NCI-H1417 (cell line): ENCODE measurements around the gene ITFG2.
A peak's percentile ranks its signal among the peaks of the same experiment; 100 is the strongest.
"Not testable (repeated sequence)": the region's sequence is repeated elsewhere in the genome, so short reads cannot be mapped to it uniquely, and the experiment has no call there.

Experiments used
- DNase-seq, 3 experiments: peaks; one replicate each; lab custom pipeline; 2025; lab: John Stamatoyannopoulos, UW

Gene ITFG2

DNA sequence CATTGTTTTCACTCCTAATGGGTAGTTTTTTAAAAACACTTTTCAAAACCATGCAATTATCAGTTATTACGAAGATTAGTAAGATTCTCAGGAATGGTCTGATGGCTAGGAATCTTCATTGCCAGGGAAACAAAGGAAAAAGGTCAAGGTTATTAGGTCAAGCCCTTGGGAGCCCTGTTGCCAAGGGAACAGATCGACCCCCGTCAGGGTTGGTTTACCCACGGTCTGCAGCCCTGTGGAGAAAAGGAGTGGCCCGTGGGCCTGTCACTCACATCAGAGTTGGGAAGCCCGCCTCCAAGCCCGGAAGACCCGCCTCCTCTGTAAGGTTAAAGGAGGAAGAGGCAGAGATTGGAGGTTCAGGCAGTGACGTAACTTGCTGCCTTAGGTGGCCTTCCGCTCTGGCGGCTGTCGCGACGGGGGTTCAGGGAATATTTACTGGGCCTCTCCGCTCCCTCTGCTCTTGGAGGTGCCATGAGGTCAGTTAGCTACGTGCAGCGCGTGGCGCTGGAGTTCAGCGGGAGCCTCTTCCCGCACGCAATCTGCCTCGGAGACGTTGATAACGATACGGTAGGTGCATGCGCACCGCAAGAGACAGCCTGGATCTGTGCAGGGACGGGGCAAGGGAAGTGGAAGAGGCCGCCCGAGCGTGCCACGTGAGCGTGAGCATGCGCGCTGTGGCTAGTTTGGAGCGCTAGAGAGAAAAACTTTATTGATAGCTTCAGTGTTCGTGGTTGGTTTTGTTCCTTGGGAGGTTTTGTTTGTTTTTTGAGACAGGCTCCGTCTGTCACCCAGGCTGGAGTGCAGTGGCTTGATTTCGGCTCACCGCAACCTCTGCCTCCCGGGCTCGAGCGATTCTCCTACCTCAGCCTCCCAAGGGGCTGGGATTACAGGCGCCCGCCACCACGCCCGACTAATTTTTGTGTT is at the start of gene ITFG2:
Gene ITFG2, plus strand, starts transcription at position 379 of the 924 bp plus-strand sequence. Its CDS starts 93 bp downstream, at position 472.
- peak; percentile 97 to 100 (median 100) for DNase-seq

DNA sequence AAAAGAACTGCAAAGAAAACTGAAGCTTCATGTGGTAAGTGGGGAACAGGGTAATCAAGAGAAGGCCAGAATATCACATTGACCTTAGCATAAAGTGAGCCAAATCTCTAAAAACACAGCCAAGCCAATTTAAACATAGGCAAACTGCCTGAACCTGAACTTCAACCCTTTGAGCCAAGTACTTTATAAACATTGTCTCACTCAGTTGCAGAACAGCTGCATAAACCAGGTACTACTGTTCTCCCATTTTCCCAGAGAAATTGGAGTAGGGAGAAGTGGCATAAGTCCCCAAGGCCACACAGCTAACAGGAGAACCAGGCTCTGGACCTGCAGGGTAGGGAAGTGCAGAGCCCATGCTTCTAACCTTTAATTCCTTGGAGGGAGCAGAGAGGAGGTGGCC is 48.1 kb upstream of the ITFG2 start:
- no peak for DNase-seq

DNA sequence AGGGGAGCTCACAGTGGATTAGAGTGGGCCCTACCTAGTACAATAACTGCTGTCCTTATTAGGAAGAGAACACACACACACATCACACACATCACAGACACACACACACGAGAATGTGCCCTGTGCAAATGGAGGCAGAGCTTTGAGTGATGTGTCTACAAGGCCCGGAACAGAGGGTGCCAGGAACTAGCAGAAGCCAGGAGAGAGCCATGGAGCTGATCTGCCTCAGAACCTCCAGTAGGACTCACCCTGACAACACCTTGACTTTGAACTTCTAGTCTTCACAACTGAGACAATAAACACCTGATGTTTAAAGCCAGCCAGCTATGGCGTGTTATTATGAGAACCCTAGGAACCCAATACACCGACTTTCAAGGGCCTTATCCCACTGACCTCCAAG is 47.4 kb upstream of the ITFG2 start:
- DNase-seq, result no peak

DNA sequence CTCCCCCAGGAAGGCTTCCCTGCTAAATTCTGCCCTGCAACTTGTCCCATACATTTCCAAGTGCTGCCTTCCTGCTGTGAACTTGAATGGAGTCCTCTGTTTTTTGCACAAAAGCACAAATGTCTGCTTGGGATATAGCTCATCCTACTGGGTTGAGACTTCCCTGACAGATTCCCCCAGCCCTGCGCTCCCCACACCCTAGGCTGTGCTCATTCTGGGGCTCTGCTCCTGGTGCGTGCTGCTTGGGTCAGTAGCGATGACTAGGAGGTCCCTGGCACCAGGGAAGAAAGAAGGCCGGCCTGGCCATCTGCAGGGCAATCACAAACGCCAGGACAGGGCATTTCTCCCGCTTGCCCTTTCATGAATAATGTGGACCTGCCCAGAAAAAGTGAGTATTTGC is 46.9 kb upstream of the ITFG2 start:
- no peak for DNase-seq

DNA sequence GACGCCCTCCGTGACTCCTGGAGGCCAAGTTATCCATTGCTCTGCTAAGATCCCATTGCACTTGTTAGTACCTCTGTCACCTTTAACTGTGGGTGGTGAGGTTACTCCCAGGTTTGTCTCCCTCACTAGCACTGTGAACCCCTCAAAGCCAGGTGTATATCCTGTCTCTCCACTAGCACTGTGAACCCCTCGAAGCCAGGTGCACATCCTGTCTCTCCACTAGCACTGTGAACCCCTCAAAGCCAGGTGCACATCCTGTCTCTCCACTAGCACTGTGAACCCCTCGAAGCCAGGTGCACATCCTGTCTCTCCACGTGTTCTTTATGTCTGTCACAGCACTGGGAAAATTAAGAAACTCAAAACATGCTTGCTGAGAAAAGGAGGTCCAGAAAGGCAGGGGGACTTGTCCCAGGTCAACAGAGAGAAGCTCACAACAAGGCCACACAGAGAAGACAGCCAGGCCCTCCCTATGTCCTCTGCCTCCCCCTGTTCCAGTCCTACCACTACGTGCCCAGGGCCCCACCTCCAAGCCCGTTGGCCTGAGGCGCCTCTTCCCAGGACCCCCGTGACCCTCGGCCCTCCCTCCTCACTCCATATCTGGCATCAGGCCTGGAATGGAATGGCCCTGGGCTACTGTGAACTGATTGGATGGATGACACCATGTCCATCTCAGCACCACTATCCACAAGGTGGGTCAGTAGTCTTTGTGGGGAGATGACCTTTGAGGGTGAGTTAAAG is 44.1 kb upstream of the ITFG2 start:
- DNase-seq, result no peak

DNA sequence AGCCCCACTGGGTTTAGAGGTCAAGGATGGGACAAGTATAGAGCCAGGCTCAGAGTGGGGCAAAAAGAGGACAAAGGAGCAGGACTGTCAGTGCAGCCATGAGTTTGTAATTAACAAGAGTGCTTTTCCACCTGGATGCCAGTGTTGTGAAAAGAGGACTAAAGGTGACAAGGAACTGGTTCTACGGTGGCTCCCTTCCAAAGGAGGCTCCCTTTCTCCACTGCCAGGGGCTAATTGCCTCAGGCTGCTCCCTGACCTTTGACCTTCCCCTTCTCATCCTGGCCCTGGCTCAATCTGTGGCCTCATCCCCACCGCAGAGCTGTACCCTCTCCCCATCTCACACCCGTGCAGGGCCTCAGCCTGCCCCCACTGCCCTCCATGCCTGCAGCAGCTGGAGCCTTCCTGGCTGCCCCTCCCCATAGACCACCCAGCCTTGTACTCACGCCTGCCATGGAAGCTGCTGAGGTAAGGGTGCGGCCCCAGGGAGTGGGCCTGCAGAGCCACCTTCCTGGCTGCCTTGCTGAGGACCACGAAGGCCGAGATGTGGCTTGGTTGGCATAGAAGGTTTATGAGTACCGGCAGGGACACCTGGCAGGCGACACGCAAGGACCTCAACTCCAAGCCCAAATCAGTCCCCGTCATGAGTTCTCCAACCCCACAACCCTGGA is 42.5 kb upstream of the ITFG2 start:
- no peak for DNase-seq

DNA sequence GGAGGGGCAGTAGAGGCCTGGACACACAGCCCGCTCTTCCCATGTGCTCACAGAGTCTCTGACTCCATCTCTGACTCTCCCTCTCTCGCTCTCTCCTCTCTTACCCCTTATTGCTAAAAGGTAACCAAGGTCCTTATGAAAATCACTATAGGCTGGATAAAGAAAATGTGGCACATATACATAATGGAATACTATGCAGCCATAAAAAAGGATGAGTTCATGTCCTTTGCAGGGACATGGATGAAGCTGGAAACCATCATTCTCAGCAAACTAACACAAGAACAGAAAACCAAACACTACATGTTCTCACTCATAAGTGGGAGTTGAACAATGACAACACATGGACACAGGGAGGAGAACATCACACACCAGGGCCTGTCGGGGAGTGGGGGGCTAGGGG is 41.9 kb upstream of the ITFG2 start:
- not testable (repeated sequence) for DNase-seq

DNA sequence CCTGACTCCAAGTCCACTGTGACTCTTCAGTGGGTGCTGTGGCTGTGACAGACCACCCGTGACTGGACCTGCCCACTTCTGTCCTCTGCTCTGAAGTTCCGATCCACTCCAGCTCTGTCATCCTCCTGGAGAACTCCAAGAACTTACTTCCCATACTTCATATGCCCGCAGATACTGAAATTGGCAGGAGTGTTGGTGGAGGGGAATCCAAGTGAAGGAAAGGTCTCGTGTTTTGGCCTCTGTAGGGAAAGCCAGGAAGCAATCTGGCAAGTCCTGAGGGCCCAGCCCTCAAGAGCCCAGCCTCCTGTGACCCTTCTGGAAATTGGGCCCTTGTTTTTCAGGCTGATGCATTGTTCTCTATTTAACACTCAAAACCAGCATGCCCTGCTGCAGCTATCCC is 40.1 kb upstream of the ITFG2 start:
- DNase-seq, result no peak

DNA sequence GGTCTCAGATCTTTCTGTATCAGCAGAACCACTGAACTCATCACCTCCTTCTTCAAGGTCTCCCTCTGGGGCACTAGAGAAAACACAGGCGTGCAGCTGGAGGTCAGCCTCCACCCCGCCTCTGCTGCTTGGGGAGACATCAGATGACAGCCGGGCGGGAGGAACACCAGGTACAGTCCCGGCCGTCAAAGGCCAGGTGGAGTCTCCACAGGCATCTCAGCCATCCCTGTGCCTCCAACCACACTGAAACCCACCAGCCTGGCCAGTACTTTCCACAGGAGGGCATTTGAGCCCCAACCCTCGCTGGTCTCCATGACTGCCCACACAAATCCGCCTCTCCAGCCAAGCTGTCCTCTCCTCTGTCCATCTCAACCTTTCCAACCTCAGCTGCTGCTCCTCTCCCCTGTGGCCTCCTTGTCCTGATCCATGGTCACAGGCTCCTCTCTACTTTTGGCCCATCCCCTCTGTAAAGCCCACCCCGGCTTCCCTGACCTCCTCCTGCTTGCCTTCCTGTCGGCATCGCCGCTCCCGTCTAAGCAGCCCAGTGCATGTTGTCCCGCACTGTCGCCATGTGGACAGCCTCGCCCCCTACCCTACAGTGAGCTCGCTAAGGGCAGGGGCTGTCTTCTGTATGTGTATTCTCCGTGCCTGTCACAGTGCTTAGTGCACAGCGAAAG is 39.1 kb upstream of the ITFG2 start:
- DNase-seq, result no peak

DNA sequence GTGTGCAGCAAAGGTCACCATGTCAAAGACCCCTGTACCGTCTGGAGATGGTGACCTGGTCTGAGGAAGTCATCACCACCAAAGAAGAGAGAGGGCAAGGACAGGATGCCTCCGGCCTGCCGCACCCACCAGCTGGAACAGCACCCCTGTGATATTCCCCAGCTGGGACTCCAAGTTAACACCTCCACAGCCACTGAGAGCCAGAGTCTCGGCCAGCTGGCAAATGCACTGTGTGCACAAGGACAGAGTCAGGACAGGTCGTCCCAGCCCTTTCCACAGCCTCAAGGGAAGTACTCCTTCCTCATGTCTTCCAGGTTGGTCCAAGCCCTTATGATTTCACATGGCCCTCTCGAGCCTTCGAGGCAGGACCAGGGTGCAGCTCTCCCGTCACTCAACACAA is 37.0 kb upstream of the ITFG2 start:
- no peak for DNase-seq

DNA sequence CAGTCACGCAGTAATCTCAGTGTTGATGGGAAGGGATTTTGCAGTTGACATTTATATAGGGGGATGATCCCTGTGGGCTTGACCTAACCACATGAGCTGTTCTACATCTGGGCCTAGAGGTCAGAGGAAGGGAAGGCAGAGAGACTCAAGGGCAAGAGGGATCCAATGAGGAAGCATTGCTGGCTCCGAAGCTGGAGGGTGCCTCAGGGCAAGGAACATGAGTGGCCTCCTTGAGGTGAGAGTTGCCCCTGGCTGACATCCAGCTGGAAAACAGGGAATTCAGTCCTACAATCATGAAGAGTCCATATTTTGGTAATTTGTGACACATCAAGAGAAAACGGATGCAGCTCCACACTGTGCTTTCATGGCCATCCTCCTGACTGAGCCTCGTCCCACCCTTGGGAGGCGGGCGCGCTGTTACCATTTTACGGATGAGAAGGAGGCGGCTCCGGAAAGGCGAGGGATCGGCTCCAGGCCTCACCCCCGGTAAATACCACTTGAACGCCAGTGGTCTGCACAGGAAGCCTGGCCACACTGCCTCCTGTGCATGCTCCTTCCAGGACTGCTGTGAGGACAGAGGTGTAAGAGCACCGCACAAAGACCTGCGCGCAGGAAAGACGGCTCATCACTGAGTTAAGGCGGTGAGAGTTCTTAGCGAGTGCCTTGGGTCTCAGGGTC is 36.2 kb upstream of the ITFG2 start:
- no peak for DNase-seq

DNA sequence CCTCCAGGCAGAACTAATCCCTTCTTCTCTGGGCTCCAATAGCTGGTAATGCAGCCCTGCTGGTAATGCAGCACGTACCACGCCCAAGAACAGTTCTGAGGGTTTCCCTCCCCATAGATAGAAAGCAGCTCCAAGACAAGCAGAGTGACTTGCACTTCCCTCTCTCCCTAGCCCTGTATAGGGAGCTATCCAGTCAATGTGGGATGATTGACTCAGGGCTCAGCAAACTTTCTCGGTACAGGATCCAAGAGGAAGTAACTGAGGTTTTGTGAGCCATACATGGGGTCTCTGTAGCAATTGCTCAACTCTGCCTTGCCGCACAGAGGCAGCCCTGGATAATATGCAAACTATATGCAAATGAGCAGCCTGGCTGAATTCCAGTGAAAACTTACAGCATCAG is 33.2 kb upstream of the ITFG2 start:
- no peak for DNase-seq

DNA sequence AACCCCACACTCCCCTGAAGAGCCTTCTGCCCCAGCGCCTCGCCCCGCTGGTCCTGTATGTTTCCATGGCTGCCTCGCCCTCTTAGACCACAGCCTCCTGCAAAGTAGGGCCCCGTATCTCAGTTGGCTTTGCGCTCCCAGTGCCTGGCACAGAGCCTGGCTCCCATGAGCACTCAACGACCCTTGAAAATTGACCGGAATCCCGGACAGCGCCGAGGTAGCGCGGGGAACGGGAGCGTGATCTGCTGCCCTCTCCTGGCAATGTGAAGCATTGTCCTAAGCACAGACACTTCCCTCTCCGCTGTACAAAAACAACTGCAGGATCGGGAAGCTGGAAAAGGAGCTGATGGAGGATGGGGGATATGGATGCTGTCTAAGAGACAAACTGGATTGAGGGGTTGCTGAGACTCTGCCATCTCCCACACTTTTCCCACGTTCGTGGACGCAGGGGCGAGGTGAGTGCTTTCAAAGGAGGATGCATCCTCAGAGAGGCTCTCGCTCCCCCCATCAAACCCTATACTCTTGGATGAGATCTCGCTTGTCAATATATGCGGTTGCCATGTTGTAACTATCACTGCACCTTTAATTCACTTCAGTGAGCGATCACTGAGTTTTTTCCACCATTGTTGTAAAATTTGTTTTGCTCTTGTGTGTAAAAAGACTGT is 28.4 kb upstream of the ITFG2 start:
- DNase-seq, result peak; percentile 64 to 87 (median 64)

DNA sequence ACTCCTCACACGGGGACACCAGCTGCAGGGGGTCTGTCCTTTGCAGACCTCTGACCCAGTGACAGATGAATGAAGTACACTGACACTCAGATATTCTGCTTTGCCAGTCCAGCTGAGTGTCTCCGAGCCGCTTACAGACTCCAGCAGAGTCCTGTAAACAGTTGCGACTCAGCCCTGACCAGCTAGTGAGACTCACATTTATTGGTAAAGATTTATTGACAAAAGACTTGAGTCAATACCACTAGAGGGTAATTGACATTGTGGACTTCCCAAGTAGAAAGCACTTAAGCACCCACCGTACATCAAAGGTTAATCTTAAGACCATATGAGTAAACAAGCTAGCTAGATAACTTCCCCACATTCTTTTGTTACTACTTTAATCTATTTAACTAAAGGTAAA is 27.5 kb upstream of the ITFG2 start:
- peak in 2 of 3 experiments; percentile 15 to 71 for DNase-seq

DNA sequence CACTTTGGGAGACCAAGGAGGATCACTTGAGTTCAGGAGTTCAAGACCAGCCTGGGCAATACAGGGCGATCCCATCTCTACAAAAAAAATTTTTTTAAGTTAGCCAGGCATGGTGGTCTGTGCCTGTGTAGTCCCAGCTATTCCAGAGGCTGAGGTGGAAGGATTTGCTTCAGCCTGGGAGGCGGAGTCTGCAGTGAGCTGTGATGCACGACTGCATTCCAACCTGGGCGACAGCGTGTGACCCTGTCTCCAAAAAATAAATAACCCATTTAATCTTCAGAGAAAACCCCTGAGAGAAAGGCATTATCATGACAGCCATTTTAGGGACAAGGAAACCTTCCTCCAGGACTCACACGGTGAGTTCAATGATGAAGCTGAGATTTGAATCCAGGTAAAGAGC is 21.4 kb upstream of the ITFG2 start:
- no peak for DNase-seq

DNA sequence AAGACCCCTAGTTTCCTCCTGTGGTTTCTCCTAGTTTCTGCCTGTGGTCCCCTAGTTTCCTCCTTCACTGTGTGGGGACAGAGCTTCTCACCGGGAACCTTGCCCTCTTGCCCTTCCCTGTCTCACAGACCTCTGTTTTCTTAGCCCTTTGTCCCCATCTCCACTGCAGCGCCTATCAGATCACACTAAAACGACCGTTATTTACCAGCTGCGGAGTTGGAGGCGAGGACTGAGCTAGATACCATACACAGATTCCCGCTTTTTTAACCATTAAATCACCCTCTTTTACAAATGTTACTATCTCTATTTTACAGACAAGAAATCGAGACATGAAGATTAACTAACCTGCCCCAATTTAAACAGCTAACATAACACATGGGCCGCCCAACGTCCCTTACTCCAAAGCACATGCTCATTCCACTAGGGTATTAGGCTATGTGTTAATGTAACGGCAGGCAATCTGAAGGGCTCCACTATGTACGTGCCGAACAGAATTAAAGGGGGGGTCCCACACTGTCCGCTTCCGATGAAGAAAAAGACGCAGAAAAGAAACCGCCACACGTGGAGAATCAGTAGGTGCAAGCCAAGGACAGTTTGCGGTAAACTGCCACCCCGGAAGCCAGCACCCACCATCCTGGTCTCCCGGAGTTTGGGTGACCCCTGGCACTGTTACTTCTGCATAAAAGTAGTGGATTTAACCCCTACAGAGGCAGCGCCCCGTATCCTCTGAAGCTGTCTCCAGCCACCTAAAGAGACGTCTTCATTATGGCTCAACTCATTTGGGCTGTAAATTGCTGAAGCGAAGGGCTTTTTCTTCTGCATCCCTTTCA is 19.6 kb upstream of the ITFG2 start:
- DNase-seq, result no peak

DNA sequence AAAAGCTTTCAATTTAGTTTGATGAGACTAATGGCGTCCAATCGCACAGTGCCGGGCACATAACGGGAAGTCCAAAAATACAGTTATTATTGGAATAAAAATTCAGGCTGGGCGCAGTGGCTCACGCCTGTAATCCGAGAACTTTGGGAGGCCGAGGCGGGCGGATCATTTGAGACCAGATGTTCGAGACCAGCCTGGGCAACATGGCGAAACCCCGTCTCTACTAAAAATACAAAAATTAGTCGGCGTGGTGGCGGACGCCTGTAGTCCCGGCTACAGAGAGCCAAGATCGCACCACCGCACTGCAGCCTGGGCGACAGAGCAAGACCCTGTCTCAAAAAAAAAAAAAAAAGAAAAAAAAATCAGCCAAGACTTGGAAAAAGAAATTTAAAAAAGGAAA is 18.9 kb upstream of the ITFG2 start:
- no peak for DNase-seq

DNA sequence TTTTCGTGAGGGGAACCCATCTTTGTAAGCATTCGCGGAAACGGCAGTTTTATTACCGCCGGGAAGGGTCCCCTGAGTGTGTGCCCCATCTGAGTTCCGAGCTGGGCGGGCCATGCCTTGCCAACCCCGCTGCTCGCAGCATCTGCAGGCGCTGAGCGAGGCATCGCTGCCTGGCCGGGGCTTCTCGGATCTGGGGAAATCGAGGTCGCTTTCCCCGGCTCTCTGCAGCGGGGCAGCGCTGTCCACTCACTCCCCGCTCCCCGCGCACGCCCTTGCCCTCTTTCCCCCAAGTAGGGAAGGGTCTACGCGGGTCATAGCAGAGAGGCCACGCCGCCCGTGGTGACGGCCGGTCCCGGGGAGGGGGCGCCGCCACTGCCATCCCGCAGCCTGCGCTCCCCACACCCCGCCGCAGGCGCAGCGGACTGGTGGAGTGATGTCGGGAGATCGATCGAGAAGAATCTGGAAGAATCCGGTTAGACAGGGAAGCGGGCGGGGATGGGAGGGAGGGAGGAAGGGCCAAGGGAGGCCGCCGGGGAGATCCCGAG is 18.2 kb upstream of the ITFG2 start:
- DNase-seq, result no peak

DNA sequence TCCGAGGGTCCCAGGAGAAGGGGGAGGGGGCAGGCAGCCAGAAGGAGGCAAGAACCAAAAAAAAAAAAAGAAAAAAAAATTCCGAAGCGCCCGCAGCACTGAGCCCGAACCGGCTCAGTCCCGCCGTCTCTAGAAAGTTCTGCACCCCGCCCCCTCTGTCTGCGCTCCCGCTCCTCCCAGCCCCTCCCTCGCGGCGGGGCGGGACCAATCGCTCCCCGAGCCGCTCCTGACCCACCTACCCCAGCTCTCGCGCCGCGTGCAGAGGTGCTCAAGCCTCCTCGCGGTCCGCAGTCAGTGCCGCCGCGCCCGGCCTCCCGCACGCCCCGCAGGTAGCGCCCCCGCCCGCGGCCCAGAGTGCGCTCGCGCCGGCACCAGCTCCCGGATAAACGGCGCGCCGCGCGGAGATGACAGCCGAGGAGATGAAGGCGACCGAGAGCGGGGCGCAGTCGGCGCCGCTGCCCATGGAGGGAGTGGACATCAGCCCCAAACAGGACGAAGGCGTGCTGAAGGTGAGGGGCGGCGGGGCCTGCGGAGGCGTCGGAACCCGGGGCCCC is 17.7 kb upstream of the ITFG2 start, which contains the start of gene FKBP4:
Gene FKBP4, plus strand, starts transcription at position 235 of the 554 bp plus-strand sequence. Its CDS starts 170 bp downstream, at position 405.
- peak; percentile 78 to 89 (median 86) for DNase-seq
